Hepatocyte (in vitro differentiated cells): Measurements from ENCODE around the gene DPY30.

Experiments
- CTCF ChIP-seq: fragments of 200-600 bp; sonication (generic); IDR thresholded peaks from 2 replicates; pipeline ENCODE4 v1.5.1; 2016; ENCODE audit warnings: antibody characterized with exemption, mild to moderate bottlenecking; ENCODE audit not compliant: poor library complexity
- EZH2 ChIP-seq: fragments of 200-600 bp; sonication (generic); IDR thresholded peaks from 2 replicates; pipeline ENCODE4 v1.6.1; 2016; ENCODE audit warnings: antibody characterized with exemption, mild to moderate bottlenecking, borderline replicate concordance

GRCh38 chr2:32010670-32011484, 28.7 kb downstream of the DPY30 start, which contains the start of gene MEMO1:
- TF ChIP-seq CTCF (no peak), EZH2 (no peak)
